ENCODE results near the gene KCNK4. TPM values are rescaled to one million over a fixed set of nuclear protein-coding genes. Genes with fewer than 3 reads are reported as not detected.
A peak's percentile ranks its signal among the peaks of the same experiment; 100 is the strongest.

KCNK4 gene
- total and polyA plus RNA-seq, 2 of the 13 experiments (the other 11 are each of a cell fraction or from before 2014, with no cell fraction given), result not detected

- TF ChIP-seq YEATS2 (CRISPR knock-in tag; IDR thresholded peaks at IDR 0.05; ENCODE audit: borderline replicate concordance), result no peak
- 0 out of 2 replicates have a peak, but pooled peaks have one; percentile 44 for TF ChIP-seq NFATC3 (CRISPR knock-in tag; IDR thresholded peaks at IDR 0.05)
- 0 out of 2 replicates have a peak, but pooled peaks have one; percentile 71 for TF ChIP-seq DMTF1 (CRISPR knock-in tag; IDR thresholded peaks at IDR 0.05)
- TF ChIP-seq TBL1XR1 (IDR thresholded peaks at IDR 0.05; ENCODE audit: borderline replicate concordance, low read length, partially characterized antibody), result no peak
- TF ChIP-seq KLF12 (CRISPR knock-in tag; IDR thresholded peaks at IDR 0.05; ENCODE audit: borderline replicate concordance), result peak; percentile 77
- TF ChIP-seq ZHX2 (IDR thresholded peaks at IDR 0.05; ENCODE audit: low read depth), result no peak
- TF ChIP-seq ZHX2 (CRISPR knock-in tag; IDR thresholded peaks at IDR 0.05; ENCODE audit: borderline replicate concordance), result no peak
- TF ChIP-seq ZNF326 (CRISPR knock-in tag; IDR thresholded peaks at IDR 0.05; ENCODE audit: borderline replicate concordance), result no peak
- TF ChIP-seq ZNF782 (CRISPR knock-in tag; IDR thresholded peaks at IDR 0.05; ENCODE audit: borderline replicate concordance), result peak; percentile 81; the same call in 1 of the 2 replicates
- TF ChIP-seq MIER3 (CRISPR knock-in tag; IDR thresholded peaks at IDR 0.05; ENCODE audit: borderline replicate concordance), result 0 out of 2 replicates have a peak, but pooled peaks have one; percentile 16
- peak; percentile 84 for TF ChIP-seq ZNF501 (CRISPR knock-in tag; IDR thresholded peaks at IDR 0.05)
- TF ChIP-seq STAG1 (CRISPR knock-in tag; IDR thresholded peaks at IDR 0.05), result peak; percentile 65
- TF ChIP-seq, protein P1, sequence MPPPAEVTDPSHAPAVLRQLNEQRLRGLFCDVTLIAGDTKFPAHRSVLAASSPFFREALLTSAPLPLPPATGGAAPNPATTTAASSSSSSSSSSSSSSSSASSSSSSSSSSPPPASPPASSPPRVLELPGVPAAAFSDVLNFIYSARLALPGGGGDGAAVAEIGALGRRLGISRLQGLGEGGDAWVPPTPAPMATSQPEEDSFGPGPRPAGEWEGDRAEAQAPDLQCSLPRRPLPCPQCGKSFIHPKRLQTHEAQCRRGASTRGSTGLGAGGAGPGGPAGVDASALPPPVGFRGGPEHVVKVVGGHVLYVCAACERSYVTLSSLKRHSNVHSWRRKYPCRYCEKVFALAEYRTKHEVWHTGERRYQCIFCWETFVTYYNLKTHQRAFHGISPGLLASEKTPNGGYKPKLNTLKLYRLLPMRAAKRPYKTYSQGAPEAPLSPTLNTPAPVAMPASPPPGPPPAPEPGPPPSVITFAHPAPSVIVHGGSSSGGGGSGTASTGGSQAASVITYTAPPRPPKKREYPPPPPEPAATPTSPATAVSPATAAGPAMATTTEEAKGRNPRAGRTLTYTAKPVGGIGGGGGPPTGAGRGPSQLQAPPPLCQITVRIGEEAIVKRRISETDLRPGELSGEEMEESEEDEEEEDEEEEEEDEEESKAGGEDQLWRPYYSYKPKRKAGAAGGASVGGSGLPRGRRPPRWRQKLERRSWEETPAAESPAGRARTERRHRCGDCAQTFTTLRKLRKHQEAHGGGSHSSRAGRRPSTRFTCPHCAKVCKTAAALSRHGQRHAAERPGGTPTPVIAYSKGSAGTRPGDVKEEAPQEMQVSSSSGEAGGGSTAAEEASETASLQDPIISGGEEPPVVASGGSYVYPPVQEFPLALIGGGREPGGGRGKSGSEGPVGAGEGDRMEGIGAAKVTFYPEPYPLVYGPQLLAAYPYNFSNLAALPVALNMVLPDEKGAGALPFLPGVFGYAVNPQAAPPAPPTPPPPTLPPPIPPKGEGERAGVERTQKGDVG (CRISPR knock-in tag; IDR thresholded peaks at IDR 0.05; ENCODE audit: borderline replicate concordance), result no peak
These were observed 27.1 kb downstream of the KCNK4 start, which contains the start of gene PRDX5 (continued) for GRCh38 chr11:64317961-64318765.

All from HepG2 (cell line).